ENCODE measurements around the gene RPL19. TPM values are rescaled to one million over a fixed set of nuclear protein-coding genes. Genes with fewer than 3 reads are reported as not detected.

The RPL19 gene
- total RNA-seq, 1 donor from 2014 or later = 1,422 TPM

DNA sequence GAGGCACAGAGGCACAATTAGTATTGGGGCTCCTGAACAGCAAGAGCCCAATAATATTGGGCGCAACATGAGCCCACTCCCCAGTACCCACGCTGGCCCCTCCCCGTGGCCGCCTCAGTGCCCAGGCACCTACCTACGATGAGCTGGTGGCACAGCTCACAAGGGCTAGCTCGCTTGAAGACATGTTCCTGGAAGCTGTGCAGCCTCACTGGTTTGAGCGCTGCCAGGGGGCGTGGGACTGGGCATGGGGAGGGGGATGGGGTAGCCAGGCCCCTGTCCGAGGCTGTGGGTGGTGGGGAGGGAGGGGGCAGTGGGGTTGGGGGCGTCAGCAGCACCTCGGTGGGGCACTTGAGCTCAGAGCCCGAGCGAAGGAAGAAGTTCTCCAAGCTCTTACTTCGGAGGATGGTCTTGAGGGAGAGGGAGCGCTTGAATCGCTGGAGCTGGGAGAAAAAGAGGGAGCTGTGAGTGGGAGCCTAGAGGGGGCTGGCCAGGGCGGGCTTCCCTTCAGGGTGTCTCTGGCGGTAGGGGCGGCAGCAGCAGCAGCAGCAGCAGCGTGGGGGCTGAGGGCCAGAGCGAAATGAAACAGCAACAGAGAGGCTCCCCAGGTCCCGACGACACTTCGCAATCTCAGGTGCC lies 17.8 kb downstream of the RPL19 start:
- no peaks in the 10 kb centered on the region for H3K4me1 Mint-ChIP-seq
- H3K4me3 Mint-ChIP-seq = no peak overlapping the region
- peaks cover 86% of the 10 kb centered on the region for H3K27me3 Mint-ChIP-seq (ENCODE audit: low read depth)
- no peak overlapping the region for H3K27ac Mint-ChIP-seq
- no peak for TF ChIP-seq CTCF (IDR thresholded peaks at IDR 0.05; ENCODE audit: unreplicated experiment)
- H3K36me3 Mint-ChIP-seq = no peaks in the 10 kb centered on the region
- H3K9me3 Mint-ChIP-seq = no peaks in the 10 kb centered on the region
- no peak for DNase-seq (ENCODE audit: low spot score in 2 of 2, unreplicated experiment in 2 of 2)

- H3K4me1 Mint-ChIP-seq = peaks cover 5% of the 10 kb centered on the region
- no peak for TF ChIP-seq CTCF (IDR thresholded peaks at IDR 0.05; ENCODE audit: unreplicated experiment)
- H3K27me3 Mint-ChIP-seq (ENCODE audit: low read depth) = peaks cover 87% of the 10 kb centered on the region
- no peaks in the 10 kb centered on the region for H3K36me3 Mint-ChIP-seq
- H3K4me3 Mint-ChIP-seq = no peak overlapping the region
- H3K27ac Mint-ChIP-seq = no peak overlapping the region
- H3K9me3 Mint-ChIP-seq = no peaks in the 10 kb centered on the region
- no peak for DNase-seq (ENCODE audit: low spot score in 2 of 2, unreplicated experiment in 2 of 2)
These were observed 18.8 kb downstream of the RPL19 start for GRCh38 chr17:39218906-39219305.

DNA sequence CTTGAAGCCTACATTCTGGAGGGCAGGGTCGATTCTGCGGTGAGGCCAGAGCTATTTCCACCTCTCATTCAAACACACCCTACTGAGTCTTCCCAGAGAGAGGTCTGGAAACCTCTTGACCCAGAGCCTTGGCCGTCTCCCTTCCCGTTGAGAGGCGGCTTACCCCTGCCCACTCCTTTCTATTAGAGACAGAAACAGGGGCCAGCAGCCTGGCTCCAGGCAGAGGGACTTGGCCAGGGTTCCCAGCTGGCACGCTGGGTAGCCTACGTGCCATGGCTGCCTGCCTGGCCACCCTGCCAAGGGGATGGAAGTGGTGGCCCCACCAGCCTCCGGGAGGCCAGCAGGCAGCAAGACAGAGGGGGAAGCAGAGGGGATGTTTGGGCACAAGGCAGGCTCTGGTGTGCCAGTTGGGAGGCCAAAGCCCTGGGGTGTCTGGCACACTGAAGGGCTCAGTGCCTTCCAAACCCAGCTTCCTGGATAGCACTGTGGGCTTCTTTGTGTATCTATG lies 19.6 kb downstream of the RPL19 start:
- Mint-ChIP-seq H3K4me1 (peaks cover 9% of the 10 kb centered on the region), H3K36me3 (no peaks in the 10 kb centered on the region), H3K4me3 (no peak overlapping the region), H3K27ac (no peak overlapping the region), H3K9me3 (no peaks in the 10 kb centered on the region), H3K27me3 (ENCODE audit: low read depth) (peaks cover 85% of the 10 kb centered on the region)
- DNase-seq (ENCODE audit: low spot score in 2 of 2, unreplicated experiment in 2 of 2) = no peak
- TF ChIP-seq CTCF (IDR thresholded peaks at IDR 0.05; ENCODE audit: unreplicated experiment) = no peak

DNA sequence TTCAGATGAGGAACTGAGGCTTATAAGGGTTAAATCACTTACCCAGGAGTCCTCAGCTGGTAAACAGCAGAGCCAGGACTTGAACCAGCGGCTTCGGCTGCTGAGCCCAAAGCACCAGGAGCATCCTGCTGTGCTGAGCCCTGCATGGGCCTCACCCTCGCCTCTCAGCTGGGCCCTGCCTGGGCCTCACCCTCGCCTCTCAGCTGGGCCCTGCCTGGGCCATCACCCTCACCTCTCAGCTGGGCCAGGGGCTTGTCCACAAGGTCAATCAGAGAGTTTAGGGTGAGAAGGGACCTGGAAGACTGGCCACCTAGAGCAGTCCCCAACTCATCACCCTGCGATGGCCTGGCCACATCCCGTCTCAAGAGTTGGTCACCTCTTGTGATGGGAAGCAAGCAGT lies 21.5 kb downstream of the RPL19 start:
- Mint-ChIP-seq H3K9me3 (no peaks in the 10 kb centered on the region), H3K4me1 (peaks cover 15% of the 10 kb centered on the region), H3K4me3 (no peak overlapping the region), H3K27ac (no peak overlapping the region), H3K36me3 (no peaks in the 10 kb centered on the region), H3K27me3 (ENCODE audit: low read depth) (peaks cover 78% of the 10 kb centered on the region)
- TF ChIP-seq CTCF (IDR thresholded peaks at IDR 0.05; ENCODE audit: unreplicated experiment) = no peak
- no peak for DNase-seq (ENCODE audit: low spot score in 2 of 2, unreplicated experiment in 2 of 2)

- Mint-ChIP-seq H3K4me3 (no peak overlapping the region), H3K4me1 (peaks cover 15% of the 10 kb centered on the region), H3K27me3 (ENCODE audit: low read depth) (peaks cover 77% of the 10 kb centered on the region), H3K27ac (no peak overlapping the region), H3K36me3 (no peaks in the 10 kb centered on the region), H3K9me3 (no peaks in the 10 kb centered on the region)
- no peak for TF ChIP-seq CTCF (IDR thresholded peaks at IDR 0.05; ENCODE audit: unreplicated experiment)
- no peak for DNase-seq (ENCODE audit: low spot score in 2 of 2, unreplicated experiment in 2 of 2)
These were observed 22.1 kb downstream of the RPL19 start for GRCh38 chr17:39222151-39222550.

Measured in mesothelial cell of epicardium (in vitro differentiated cells).